Activated CD8-positive, alpha-beta memory T cell treated with anti-CD3 and anti-CD28 coated beads for 24 hours (primary cell): Measurements from ENCODE around the gene UBE2H.
"Not testable (repeated sequence)": the region's sequence is repeated elsewhere in the genome, so short reads cannot be mapped to it uniquely, and the experiment has no call there.

Source experiments
- DNase-seq: peaks from one replicate; pipeline ENCODE4 v3.0.0-alpha.2; 2020

UBE2H gene

DNA sequence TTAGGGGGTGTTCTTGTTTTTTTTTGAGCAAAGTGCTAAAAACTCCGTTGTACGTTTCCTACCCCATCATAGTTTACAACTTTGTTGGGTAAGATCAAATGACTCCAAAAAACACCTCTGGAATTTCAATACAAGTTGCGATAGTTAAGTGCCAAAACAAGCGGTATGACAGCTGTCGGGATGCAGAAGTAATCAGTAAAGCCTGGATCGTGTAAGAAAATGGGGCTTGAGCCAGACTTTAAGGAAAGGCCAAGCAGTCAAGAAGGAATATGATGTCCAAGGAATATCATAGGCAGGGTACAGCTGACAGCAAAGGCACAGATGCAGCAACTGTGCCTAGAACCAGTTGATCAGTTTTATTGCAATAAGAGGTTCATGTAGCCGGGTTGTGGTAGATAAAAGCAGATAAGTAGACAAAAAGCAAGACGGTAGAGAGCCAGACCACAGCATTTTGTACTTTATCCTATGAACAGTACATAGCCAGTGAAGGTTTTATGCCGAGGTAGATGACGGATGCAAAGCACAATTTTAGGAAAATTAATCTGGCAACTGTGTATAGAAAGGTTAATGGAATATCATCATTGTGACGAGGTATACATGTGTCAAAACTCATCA, 45.5 kb downstream of the UBE2H start:
- no peak for DNase-seq

- DNase-seq, result no peak
Observed at GRCh38 chr7:129906700-129907099, 46.1 kb downstream of the UBE2H start.

- DNase-seq, result no peak
Observed at GRCh38 chr7:129903935-129904334, 48.8 kb downstream of the UBE2H start.

DNA sequence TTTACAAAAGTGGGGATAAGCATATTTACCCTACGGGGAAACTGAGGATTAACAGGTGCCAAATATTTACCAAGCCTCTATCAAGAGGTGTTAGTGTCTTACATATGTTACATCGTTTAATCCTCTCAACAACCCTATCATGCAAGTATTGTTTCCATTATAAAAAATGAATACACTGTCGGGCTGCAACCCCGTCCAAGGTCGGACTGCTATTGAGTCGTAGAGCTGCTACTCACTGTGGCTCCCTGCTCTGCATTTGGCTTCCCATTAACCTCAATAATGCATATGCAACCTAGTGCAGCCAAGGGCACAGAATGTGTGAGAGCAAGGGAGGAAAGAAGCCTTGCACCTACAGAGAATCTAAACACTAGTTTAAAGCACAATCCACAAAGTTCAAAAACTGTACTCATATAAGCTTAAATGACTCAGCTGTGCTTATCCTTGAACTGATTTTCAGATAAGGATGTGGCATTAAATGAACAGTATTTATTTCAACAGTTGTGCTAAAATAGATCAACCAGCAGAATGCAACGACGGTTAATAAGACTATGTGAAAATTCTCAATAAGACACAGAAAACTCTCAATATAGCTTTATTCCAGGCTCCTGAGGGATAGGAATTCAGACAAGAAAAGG, 49.9 kb downstream of the UBE2H start:
- no peak for DNase-seq

GRCh38 chr7:129898502-129899160, 54.1 kb downstream of the UBE2H start:
- no peak for DNase-seq

DNA sequence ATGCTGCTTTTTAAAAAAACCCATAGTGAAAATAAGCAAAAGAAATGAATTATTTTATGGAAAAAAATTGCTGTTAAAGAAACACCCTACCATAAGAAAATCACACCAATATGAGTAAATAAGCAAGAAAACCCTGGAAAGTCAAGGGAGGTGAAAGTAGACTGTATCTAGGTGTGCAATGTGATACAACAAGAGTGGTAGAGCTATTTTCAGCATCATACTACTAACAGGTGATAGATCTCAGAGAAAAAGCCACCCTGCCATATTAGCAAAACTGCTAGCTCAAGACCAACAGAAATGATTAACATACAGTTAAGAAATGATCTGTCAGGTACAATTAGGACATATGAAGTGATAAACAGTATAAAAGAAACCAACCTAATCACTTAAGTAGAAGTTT, 54.8 kb downstream of the UBE2H start:
- no peak for DNase-seq

GRCh38 chr7:129896568-129897382, 56.0 kb downstream of the UBE2H start:
- DNase-seq, result no peak

DNA sequence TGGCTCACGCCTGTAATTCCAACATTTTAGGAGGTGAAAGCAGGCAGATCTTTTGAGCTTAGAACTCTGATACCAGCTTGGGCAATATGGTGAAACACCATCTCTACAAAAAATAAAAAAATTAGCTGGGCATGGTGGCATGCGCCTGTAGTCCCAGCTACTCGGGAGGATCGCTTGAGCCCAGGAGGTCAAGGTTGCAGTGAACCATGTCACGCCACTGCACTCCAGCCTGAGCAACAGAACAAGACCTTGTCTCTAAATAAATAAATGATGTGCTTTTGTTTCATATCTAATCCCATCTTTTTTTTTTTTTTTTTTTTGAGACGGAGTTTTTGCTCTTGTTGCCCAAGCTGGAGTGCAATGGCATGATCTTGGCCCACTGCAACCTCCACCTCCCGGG, 58.6 kb downstream of the UBE2H start:
- DNase-seq, result not testable (repeated sequence)

DNA sequence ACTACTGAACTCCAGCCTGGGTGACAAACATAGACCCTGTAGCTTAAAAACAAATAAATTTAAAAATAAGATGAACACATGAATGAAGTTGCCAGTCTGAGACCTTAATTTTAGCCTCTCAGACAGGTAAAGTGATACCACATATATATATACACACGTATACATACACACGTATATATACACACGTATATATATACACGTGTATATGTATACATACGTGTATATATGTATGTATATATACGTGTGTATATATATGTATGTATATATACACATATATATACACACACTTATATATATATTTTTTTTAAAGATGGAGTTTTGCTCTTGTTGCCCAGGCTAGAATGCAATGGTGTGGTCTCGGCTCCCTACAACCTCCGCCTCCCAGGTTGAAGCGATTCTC, 62.7 kb downstream of the UBE2H start:
- DNase-seq, result no peak

DNA sequence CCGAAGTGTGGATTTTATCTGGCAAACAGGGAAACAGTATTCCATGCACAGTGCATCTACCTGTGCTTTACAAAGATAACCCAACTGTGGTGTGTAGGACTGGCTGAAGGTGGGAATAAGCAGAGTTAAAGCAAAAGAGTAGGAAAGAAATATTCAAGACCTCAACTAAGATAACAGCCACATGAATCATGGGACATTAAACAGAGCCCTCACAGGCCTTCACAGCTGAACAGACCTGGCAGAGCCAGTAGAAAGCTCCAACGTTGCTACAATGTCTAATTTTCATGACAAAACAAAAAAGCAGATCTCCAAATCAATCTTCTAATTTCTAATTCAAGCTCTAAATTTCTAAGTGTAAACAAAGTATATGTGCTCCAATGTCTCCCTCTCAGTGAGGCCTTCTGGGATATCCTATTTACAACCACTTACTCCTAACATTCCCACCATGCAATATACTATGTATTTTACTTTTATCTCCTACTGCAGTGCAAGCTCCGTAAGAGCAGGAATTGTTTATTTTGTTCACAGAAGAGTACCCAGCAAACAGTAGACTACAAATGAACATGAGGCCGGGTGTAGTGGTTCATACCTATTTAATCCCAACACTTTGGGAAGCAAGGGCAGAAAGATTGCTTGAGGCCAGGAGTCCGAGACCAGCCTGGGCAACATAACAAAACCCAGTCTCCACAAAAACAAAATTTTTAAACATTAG, 63.5 kb downstream of the UBE2H start:
- no peak for DNase-seq

DNA sequence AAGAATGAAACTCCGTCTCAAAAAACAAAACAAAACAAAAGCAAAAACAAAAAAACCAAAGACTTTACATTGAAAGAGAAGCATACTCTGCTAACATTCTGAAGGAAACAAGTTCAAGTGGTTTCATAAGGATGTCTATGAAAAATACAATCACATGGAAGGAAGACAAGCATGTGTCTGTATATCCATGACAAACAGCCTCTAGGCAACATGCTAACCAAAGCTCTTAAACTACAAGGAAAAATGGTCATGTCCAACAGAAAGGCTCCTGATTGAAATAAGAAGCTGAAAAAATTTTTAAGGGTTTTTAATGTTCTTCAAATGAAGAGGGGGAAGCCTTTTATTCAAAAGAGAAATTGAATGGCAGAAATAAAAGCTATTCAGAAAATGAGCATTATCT, 64.9 kb downstream of the UBE2H start:
- DNase-seq, result no peak

DNA sequence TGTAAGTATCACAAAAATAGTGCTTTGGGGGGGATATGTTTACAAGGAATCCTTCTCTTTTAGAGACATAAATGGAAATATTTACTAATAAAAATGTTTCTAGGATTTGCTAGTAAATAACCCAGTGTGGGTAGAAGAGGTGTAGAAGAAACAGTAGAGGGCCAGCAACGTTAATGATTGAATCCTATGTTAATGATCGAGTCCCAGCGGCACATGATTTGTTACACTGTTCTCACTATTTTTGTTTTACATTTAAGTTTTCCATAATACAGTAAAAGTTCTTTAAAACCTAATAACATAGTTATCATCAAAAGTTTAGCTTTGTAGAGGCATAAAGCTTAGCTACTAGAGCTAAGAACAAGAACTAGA, 66.0 kb downstream of the UBE2H start:
- DNase-seq, result no peak

- no peak for DNase-seq
Observed at GRCh38 chr7:129886167-129886817, 66.5 kb downstream of the UBE2H start.

- DNase-seq, result no peak
Observed at GRCh38 chr7:129884495-129884894, 68.3 kb downstream of the UBE2H start.

- DNase-seq, result no peak
Observed at GRCh38 chr7:129883151-129883550, 69.6 kb downstream of the UBE2H start.

DNA sequence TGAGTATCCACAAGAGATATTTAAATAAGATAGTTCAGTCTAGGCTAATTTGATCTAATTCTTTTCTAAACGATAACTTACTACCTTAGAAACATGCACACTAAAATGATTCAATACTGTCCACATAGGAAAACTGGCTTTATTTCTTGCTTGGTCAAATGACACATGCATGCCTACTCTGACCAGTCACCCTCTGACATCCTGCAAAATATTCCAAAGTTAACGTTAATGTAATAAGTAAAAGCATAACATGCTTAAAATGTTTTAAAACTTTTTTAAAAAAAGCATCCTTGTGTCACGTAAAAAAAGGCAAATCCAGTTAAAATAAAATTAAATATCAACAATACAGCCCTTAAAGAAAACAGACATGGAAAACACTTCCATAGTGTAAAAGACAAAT, 70.2 kb downstream of the UBE2H start:
- DNase-seq, result no peak

- no peak for DNase-seq
Observed at GRCh38 chr7:129877146-129877792, 75.5 kb downstream of the UBE2H start.

- no peak for DNase-seq
Observed at GRCh38 chr7:129875745-129876411, 76.9 kb downstream of the UBE2H start.

GRCh38 chr7:129875160-129875559, 77.6 kb downstream of the UBE2H start:
- no peak for DNase-seq

- DNase-seq, result no peak
Observed at GRCh38 chr7:129874722-129875121, 78.0 kb downstream of the UBE2H start.

- DNase-seq, result no peak
Observed at GRCh38 chr7:129872054-129872453, 80.7 kb downstream of the UBE2H start.
